ENCODE data around the gene FGD2.

Gene FGD2

DNA sequence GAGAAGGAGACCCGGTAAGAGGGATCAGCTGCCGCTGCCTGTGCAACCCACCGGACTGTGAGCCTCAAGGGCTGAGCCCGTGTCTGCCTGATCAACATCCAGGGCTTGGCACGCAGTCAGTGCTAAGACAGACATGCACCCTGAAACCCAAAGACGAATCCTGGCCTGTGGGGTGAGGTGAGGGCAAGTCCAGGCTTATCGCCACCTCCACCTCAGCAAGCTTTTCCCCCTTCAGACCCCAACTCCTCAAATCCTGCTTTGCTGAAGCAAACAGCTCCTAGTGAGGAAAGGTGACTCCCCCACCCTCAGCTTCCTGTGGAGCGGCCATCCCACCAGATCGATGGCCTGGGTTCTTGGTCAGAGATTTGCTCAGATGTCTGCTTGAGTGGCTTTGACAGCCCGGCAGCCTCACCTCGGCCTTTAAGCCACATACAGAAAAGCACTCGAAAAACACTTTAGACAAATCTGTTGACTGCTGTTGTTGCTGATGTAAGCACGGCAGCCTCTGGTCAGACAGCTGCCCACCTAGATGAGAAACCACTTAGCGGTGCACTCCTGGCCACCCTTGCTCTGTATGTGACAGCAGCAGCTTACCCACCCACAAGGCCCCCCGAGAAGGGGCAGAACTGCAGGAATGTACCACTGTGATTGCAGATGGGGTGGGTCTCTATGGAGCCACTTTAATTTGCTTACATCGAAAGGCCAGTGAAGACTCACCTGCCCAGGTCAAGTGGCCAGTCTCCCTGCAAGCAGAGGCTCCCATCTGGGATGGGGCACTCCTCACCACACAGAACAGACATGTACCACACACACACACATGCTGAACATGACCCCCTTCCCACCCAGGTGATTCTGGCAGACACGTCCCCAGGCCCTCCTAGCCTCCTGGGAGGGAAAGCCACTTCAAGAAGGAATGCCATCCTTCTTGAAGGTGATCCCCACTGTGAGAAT, 34.3 kb upstream of the FGD2 start:
- no peak overlapping the region for H3K27ac ChIP-seq (replicated peaks)
- TF ChIP-seq, protein P1, sequence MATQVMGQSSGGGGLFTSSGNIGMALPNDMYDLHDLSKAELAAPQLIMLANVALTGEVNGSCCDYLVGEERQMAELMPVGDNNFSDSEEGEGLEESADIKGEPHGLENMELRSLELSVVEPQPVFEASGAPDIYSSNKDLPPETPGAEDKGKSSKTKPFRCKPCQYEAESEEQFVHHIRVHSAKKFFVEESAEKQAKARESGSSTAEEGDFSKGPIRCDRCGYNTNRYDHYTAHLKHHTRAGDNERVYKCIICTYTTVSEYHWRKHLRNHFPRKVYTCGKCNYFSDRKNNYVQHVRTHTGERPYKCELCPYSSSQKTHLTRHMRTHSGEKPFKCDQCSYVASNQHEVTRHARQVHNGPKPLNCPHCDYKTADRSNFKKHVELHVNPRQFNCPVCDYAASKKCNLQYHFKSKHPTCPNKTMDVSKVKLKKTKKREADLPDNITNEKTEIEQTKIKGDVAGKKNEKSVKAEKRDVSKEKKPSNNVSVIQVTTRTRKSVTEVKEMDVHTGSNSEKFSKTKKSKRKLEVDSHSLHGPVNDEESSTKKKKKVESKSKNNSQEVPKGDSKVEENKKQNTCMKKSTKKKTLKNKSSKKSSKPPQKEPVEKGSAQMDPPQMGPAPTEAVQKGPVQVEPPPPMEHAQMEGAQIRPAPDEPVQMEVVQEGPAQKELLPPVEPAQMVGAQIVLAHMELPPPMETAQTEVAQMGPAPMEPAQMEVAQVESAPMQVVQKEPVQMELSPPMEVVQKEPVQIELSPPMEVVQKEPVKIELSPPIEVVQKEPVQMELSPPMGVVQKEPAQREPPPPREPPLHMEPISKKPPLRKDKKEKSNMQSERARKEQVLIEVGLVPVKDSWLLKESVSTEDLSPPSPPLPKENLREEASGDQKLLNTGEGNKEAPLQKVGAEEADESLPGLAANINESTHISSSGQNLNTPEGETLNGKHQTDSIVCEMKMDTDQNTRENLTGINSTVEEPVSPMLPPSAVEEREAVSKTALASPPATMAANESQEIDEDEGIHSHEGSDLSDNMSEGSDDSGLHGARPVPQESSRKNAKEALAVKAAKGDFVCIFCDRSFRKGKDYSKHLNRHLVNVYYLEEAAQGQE (IDR thresholded peaks at IDR 0.05; ENCODE audit: insufficient replicate concordance, low read depth), result no peak
- TF ChIP-seq SPI1 (IDR thresholded peaks at IDR 0.05; ENCODE audit: borderline replicate concordance, low read depth) (no peak), POLR2AphosphoS5 (IDR thresholded peaks at IDR 0.05; ENCODE audit: low read depth) (no peak), GABPA (IDR thresholded peaks at IDR 0.05; ENCODE audit: low read depth) (no peak)
- TF ChIP-seq, protein P2, sequence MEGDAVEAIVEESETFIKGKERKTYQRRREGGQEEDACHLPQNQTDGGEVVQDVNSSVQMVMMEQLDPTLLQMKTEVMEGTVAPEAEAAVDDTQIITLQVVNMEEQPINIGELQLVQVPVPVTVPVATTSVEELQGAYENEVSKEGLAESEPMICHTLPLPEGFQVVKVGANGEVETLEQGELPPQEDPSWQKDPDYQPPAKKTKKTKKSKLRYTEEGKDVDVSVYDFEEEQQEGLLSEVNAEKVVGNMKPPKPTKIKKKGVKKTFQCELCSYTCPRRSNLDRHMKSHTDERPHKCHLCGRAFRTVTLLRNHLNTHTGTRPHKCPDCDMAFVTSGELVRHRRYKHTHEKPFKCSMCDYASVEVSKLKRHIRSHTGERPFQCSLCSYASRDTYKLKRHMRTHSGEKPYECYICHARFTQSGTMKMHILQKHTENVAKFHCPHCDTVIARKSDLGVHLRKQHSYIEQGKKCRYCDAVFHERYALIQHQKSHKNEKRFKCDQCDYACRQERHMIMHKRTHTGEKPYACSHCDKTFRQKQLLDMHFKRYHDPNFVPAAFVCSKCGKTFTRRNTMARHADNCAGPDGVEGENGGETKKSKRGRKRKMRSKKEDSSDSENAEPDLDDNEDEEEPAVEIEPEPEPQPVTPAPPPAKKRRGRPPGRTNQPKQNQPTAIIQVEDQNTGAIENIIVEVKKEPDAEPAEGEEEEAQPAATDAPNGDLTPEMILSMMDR (IDR thresholded peaks at IDR 0.05; ENCODE audit: insufficient read depth, low read length), result no peak
- no peak for DNase-seq (ENCODE audit: low read depth in 1 of 2, low spot score in 1 of 2)
- H3K27me3 ChIP-seq (ENCODE audit: insufficient read depth, poor library complexity, severe bottlenecking), result no peaks in the 10 kb centered on the region
- no peak overlapping the region for H3K4me3 ChIP-seq (replicated peaks; ENCODE audit: insufficient read depth, low read length)

DNA sequence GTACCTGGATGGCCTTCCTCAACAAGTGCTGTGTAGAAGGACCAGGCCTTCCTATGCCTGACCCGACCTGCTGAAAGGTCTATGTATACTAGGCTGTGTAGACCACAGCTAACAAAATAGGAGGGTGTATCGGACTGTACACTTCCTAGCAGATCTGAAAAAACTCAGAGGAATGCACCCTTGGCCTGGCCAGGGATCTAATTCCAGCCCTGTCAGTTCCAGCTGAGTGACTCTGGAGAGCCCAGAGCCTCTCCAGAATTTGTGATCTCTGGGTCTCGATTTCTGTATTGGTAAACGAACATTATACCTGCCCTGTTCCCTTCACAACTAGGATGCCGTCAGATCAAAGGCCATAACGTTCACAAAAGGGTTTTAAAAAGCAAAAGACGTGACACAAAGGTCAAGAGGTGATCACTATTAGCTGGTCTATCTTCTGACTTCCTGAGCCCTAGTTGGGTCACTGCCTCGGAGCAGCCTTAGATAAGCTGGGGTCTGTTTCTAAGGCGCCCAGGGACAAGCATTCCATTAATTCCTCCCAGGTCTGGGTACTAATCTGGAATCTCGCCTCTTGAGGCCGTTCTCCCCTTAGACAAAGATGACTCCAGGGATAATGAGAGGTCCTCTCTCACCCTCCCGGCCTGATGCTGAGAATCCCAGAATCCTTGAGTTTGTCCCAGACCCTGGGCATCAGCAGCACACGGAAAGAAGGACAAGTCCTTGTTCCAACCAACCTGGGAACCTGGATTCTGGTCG, 33.4 kb upstream of the FGD2 start:
- TF ChIP-seq SPI1 (IDR thresholded peaks at IDR 0.05; ENCODE audit: borderline replicate concordance, low read depth) (no peak), GABPA (IDR thresholded peaks at IDR 0.05; ENCODE audit: low read depth) (no peak), POLR2AphosphoS5 (IDR thresholded peaks at IDR 0.05; ENCODE audit: low read depth) (no peak)
- TF ChIP-seq, protein P2 (IDR thresholded peaks at IDR 0.05; ENCODE audit: insufficient read depth, low read length), result no peak
- TF ChIP-seq, protein P1 (IDR thresholded peaks at IDR 0.05; ENCODE audit: insufficient replicate concordance, low read depth), result no peak
- no peak for DNase-seq (ENCODE audit: low read depth in 1 of 2, low spot score in 1 of 2)
- H3K27me3 ChIP-seq (ENCODE audit: insufficient read depth, poor library complexity, severe bottlenecking), result no peaks in the 10 kb centered on the region
- no peak overlapping the region for H3K27ac ChIP-seq (replicated peaks)
- H3K4me3 ChIP-seq (replicated peaks; ENCODE audit: insufficient read depth, low read length), result no peak overlapping the region

DNA sequence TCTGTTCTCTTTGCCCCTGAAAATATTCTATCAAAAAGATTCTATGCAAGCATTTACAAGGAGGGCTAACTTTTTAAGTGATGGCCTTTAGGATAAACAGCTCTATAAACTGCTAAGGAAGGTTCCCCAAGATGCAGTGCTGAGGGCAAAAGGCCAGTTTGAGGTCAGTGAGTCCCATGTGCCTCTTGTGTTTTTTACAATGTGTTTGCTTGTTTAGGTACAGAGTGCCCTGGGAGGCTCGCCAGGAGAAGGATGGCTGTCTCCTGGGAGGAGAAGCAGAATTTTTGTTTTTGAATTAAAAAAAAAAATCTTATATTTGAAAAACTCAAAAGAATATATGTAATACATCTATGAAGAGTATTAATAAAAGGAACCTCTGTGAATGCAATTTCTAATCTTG, 32.3 kb upstream of the FGD2 start:
- TF ChIP-seq POLR2AphosphoS5 (IDR thresholded peaks at IDR 0.05; ENCODE audit: low read depth) (no peak), SPI1 (IDR thresholded peaks at IDR 0.05; ENCODE audit: borderline replicate concordance, low read depth) (no peak)
- H3K27ac ChIP-seq (replicated peaks), result no peak overlapping the region
- H3K27me3 ChIP-seq (ENCODE audit: insufficient read depth, poor library complexity, severe bottlenecking), result no peaks in the 10 kb centered on the region
- H3K4me3 ChIP-seq (replicated peaks; ENCODE audit: insufficient read depth, low read length), result no peak overlapping the region
- DNase-seq (ENCODE audit: low read depth in 1 of 2, low spot score in 1 of 2), result no peak

DNA sequence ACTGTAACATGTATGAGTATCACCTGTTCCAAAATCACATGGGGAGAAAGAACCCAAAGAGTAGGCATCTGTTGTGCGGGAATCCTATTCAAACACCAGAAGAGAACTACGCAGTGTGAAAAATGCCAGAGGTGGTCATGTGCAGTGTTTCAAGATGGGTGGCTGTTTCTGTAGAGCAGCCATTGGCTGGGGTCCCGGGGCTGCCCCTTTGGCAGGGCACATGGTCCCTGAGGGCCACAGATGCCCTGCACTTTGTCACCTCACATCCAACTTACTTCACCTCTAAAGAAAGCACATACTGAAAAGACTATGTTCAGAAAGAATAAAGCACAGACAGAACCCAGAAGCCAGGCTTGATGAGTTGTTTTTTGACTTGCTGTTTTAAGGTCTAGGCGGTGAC, 31.8 kb upstream of the FGD2 start:
- no peak for DNase-seq (ENCODE audit: low read depth in 1 of 2, low spot score in 1 of 2)
- no peaks in the 10 kb centered on the region for H3K27me3 ChIP-seq (ENCODE audit: insufficient read depth, poor library complexity, severe bottlenecking)
- TF ChIP-seq, protein P2 (IDR thresholded peaks at IDR 0.05; ENCODE audit: insufficient read depth, low read length), result no peak
- TF ChIP-seq POLR2AphosphoS5 (IDR thresholded peaks at IDR 0.05; ENCODE audit: low read depth), result no peak
- TF ChIP-seq GABPA (IDR thresholded peaks at IDR 0.05; ENCODE audit: low read depth), result no peak
- no peak overlapping the region for H3K27ac ChIP-seq (replicated peaks)
- no peak overlapping the region for H3K4me3 ChIP-seq (replicated peaks; ENCODE audit: insufficient read depth, low read length)
